MCF 10A (cell line): ENCODE data around the gene NECTIN1. TPM values are rescaled to one million over a fixed set of nuclear protein-coding genes. Genes with fewer than 3 reads are reported as not detected.
A peak's percentile ranks its signal among the peaks of the same experiment; 100 is the strongest.

Source experiments
- BruUV-seq: library from RNA; stranded (reverse); fragments of 400-500 nt; replicated peaks from 2 replicates; lab custom pipeline; 2021; lab: Mats Ljungman, UMichigan
- CTCF ChIA-PET: fragments of 300-600 bp; sonication (Branson Sonifier 250); formaldehyde crosslinking; extraction: SDS; loops from one replicate; lab custom pipeline; 2021; ENCODE audit warnings: antibody characterized with exemption, inconsistent platforms; lab: Yijun Ruan, JAX
- POLR2A ChIA-PET: fragments of 300-600, 350-650 bp; sonication (Branson Sonifier 250); formaldehyde crosslinking; extraction: SDS; loops from one replicate; lab custom pipeline; 2020; ENCODE audit warnings: antibody characterized with exemption, inconsistent platforms; lab: Yijun Ruan, JAX
- DNase-seq: peaks from one replicate; pipeline ENCODE4 v3.0.0-alpha.2; 2018; ENCODE audit not compliant: unreplicated experiment
- H3K27ac Mint-ChIP-seq: one replicate; pipeline ENCODE4 v1.8.0; 2022; ENCODE audit warnings: mild to moderate bottlenecking, low read depth, mixed read lengths; ENCODE audit not compliant: unreplicated experiment
- H3K27me3 Mint-ChIP-seq: one replicate; pipeline ENCODE4 v1.8.0; 2022; ENCODE audit warnings: mixed read lengths; ENCODE audit not compliant: insufficient read depth, unreplicated experiment
- H3K36me3 Mint-ChIP-seq: one replicate; pipeline ENCODE4 v1.8.0; 2022; ENCODE audit warnings: mild to moderate bottlenecking, moderate library complexity, mixed read lengths; ENCODE audit not compliant: insufficient read depth, unreplicated experiment
- H3K4me1 Mint-ChIP-seq: one replicate; pipeline ENCODE4 v1.8.0; 2022; ENCODE audit warnings: mixed read lengths; ENCODE audit not compliant: insufficient read depth, unreplicated experiment
- H3K4me3 Mint-ChIP-seq: one replicate; pipeline ENCODE4 v1.8.0; 2022; ENCODE audit warnings: mild to moderate bottlenecking, moderate library complexity, mixed read lengths; ENCODE audit not compliant: unreplicated experiment
- H3K9me3 Mint-ChIP-seq: one replicate; pipeline ENCODE4 v1.8.0; 2022; ENCODE audit warnings: mixed read lengths; ENCODE audit not compliant: unreplicated experiment
- intact Hi-C: fragments of 100-400 bp; cut with micrococcal nuclease; formaldehyde crosslinking; loops from 2 replicates; pipeline ENCODE4 v1.14.1; 2022
- total RNA-seq: library from RNA; stranded (reverse); gene quantifications from 2 replicates; pipeline ENCODE4 v1.2.3, GENCODE V29; 2022
- TF ChIP-seq, protein P1 (sequence below): fragments of 200-600 bp; IDR thresholded peaks from one replicate; pipeline ENCODE4 v1.8.0; 2022; ENCODE audit warnings: antibody characterized with exemption, mild to moderate bottlenecking; ENCODE audit not compliant: unreplicated experiment

Gene NECTIN1
- total RNA-seq, 1 experiment from 2014 or later: 59.2 TPM

DNA sequence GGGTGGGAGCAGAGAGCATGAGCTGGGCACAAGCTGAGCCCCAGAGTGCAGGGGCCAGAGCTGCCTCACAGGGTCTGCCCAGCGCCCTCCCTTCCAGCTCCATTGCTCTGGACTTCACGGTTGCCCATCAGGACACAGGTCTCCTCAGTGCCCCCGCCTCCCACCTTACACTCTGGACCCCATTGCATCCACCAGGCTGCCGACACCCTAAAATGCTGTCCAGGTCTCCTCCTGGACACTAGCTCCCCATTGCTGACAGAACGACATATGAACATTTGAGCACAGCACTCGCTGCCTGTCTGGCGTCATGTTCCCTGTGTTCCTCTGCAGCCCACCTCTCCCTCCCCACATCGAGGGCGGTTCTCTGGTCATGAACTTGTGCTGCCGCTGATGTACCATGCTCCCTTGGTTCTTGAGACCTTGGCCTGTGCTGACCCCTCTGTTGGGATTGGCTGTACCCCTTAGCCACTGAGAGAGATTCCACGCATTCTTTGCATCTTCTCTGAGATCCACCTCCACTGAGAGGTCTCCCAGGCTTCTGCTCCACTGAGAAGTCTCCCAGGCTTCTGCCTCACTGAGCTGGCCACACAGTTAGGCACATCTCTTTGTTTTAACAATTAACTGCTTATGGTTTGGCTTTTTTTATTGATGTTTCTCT is 34.2 kb upstream of the NECTIN1 start:
- CTCF ChIA-PET: interaction anchor here (0.7 kb wide), 1 partner anchor 27 kb away, joined by 3 read pairs; no protein-coding TSS in a partner anchor

DNA sequence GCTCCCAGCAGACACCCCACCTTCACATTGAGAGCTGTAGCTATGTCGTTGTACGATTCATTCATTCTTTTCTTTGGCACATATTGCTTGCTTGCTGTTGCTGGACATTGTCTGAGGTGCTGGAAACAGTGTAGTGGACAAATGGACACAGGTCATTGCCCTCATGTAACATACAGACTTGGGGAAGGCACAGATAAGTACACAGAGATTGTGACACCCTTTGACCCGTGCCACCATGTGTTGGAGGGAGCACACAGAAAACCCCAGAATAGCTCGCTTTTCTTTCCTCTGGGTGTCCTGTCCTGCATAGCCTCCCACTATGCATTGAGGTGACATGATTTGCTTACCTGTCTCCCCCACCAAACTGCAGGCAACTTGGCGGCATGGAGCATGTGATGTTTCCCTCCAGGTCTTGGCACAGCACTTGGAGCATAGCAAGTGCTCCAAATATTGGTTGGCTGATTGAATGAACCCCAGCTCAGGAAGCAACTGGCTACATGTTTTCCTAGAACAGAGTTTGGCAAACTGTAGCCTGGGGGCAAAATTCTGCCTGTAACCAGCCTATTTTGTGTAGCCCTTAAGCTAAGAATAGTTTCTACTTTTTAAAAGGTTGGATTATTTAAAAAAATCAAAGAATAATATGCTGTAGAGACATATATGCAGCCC is 30.9 kb upstream of the NECTIN1 start:
- no TSS peak for BruUV-seq
- TF ChIP-seq, protein P1, sequence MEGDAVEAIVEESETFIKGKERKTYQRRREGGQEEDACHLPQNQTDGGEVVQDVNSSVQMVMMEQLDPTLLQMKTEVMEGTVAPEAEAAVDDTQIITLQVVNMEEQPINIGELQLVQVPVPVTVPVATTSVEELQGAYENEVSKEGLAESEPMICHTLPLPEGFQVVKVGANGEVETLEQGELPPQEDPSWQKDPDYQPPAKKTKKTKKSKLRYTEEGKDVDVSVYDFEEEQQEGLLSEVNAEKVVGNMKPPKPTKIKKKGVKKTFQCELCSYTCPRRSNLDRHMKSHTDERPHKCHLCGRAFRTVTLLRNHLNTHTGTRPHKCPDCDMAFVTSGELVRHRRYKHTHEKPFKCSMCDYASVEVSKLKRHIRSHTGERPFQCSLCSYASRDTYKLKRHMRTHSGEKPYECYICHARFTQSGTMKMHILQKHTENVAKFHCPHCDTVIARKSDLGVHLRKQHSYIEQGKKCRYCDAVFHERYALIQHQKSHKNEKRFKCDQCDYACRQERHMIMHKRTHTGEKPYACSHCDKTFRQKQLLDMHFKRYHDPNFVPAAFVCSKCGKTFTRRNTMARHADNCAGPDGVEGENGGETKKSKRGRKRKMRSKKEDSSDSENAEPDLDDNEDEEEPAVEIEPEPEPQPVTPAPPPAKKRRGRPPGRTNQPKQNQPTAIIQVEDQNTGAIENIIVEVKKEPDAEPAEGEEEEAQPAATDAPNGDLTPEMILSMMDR: no peak
- Mint-ChIP-seq H3K36me3 (peaks cover 7% of the 10 kb centered on the region), H3K9me3 (no peaks in the 10 kb centered on the region), H3K4me3 (no peak overlapping the region), H3K27me3 (peaks cover 23% of the 10 kb centered on the region), H3K4me1 (peaks cover 11% of the 10 kb centered on the region), H3K27ac (no peak overlapping the region)
- ChIA-PET CTCF (no interaction called here), POLR2A (interaction anchor here (0.6 to 1.1 kb wide), 3 partner anchors 85 to 349 kb away, joined by 3 to 4 read pairs (median 3); no protein-coding TSS in a partner anchor)
- DNase-seq: no peak
- intact Hi-C loops: no loop called here

More for the DNA sequence above, 34.2 kb upstream of the NECTIN1 start:
- Mint-ChIP-seq H3K4me1 (peaks cover 11% of the 10 kb centered on the region), H3K36me3 (no peaks in the 10 kb centered on the region), H3K4me3 (no peak overlapping the region), H3K9me3 (peaks cover 11% of the 10 kb centered on the region), H3K27ac (no peak overlapping the region), H3K27me3 (peaks cover 57% of the 10 kb centered on the region)
- TF ChIP-seq, protein P1: no peak
- POLR2A ChIA-PET: no interaction called here
- no peak for DNase-seq
- no TSS peak for BruUV-seq
- intact Hi-C loops: no loop called here

DNA sequence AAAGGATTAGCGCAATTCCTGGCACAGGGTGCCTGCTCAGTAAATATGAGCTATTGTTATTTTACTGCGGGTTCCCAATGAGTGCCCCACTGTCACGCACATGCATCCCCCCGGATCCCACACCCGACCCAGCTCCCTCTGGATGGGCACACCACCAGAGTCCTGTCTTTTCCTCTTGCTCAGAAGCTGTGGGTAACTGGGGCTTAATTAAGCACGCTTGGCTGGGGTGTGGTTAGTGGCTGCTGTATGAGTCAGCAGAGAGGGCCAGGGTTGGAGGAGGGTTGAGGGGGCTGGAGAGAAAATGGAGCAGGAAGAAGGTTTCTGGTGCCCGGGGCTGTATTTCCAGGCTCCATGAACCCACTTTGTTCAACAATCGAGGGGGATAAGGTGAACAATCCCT is 30.3 kb upstream of the NECTIN1 start:
- Mint-ChIP-seq H3K4me1 (peaks cover 11% of the 10 kb centered on the region), H3K36me3 (peaks cover 7% of the 10 kb centered on the region), H3K4me3 (no peak overlapping the region), H3K9me3 (no peaks in the 10 kb centered on the region), H3K27ac (no peak overlapping the region), H3K27me3 (peaks cover 18% of the 10 kb centered on the region)
- intact Hi-C loops: no loop called here
- BruUV-seq: no TSS peak
- ChIA-PET POLR2A (interaction anchor here (0.6 to 1.3 kb wide), 4 partner anchors 11 to 349 kb away, joined by 3 to 4 read pairs (median 4); no protein-coding TSS in a partner anchor), CTCF (interaction anchor here (0.6 to 1.3 kb wide), 3 partner anchors 13 to 905 kb away, joined by 3 read pairs; no protein-coding TSS in a partner anchor)
- TF ChIP-seq, protein P1: no peak
- DNase-seq: peak; percentile 52

DNA sequence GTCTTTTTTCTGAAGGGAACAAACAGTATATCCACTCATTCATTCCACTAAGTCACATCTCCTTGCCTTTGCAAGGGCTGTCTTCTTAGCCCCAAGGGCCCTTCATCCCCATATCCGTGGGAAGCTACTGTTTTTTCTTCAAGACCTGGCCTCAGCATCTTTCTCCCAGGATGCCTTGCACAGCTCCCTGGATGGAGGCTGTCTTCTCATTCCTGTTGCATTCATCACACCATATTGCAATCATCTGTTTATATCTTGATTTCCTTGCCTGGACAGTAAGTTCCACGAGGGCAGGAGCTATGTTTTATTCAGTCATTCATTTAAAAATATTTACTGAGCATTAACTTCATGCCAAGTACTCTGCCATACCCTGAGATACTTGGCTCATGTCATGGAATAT is 29.3 kb upstream of the NECTIN1 start:
- Mint-ChIP-seq H3K4me3 (no peak overlapping the region), H3K4me1 (peaks cover 11% of the 10 kb centered on the region), H3K27ac (no peak overlapping the region), H3K9me3 (no peaks in the 10 kb centered on the region), H3K27me3 (peaks cover 8% of the 10 kb centered on the region), H3K36me3 (peaks cover 7% of the 10 kb centered on the region)
- CTCF ChIA-PET: interaction anchor here (0.6 to 1.8 kb wide), 6 partner anchors 10 to 350 kb away, joined by 3 to 9 read pairs (median 3); no protein-coding TSS in a partner anchor
- DNase-seq: no peak
- intact Hi-C loops: no loop called here
- no TSS peak for BruUV-seq
- TF ChIP-seq, protein P1: no peak
- POLR2A ChIA-PET: interaction anchor here (1.3 kb wide), 1 partner anchor 12 kb away, joined by 4 read pairs; no protein-coding TSS in a partner anchor
